Stimulated activated CD8-positive, alpha-beta memory T cell treated with anti-CD3 and anti-CD28 coated beads, Interleukin-12 subunit alpha, Interleukin-12 subunit beta, amount 100 ng/mL, for 24 hours (primary cell): ENCODE measurements around the gene INTS15.

Experiments used
- DNase-seq: peaks from one replicate; pipeline ENCODE4 v3.0.0-alpha.2; 2020; ENCODE audit errors: extremely low read depth

INTS15 gene

DNA sequence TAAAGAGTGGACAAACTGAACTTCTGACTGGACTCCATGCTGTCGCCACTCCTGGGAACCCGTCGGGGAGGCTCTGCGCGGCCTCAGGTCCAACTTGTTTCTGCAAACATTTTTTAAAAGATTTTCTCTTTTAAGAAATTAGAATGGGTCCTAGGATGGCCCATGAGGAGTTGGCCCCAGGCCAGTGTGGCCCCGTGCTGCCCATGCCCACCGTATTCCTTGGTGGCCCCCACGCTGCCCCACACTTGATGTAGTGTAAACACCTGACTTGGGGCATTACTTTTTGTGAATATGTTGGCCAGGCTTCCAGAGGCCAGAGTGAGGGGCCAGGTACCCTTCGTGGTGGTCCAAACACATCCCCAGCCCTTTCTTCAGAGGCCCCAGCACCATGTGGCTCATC is 66.6 kb downstream of the INTS15 start:
- no peak for DNase-seq
